NCI-H2029 treated with DMSO at 0.1 percent for 48 hours (cell line): ENCODE results near the gene DIP2C.
"Not testable (repeated sequence)": the region's sequence is repeated elsewhere in the genome, so short reads cannot be mapped to it uniquely, and the experiment has no call there.

ENCODE experiments used
- DNase-seq: peaks from one replicate; lab custom pipeline; 2025; lab: John Stamatoyannopoulos, UW

The DIP2C gene

DNA sequence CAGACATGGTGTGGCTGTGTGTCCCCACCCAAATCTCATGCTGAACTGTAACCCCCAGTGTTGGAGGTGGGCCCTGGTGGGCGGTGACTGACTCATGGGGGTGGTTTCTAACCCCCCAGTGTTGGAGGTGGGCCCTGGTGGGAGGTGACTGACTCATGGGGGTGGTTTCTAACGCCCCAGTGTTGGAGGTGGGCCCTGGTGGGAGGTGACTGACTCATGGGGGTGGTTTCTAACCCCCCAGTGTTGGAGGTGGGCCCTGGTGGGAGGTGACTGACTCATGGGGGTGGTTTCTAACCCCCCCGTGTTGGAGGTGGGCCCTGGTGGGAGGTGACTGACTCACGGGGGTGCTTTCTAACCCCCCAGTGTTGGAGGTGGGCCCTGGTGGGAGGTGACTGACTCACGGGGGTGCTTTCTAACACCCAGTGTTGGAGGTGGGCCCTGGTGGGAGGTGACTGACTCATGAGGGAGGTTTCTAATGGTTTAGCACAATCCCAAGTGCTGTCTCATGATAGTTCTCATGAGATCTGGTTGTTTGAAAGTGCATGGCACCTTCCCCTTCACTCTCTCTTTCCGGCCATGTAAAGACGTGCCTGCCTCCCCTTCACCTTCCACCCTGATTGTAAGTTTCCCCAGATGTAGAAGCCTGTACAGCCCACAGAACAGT is 78.7 kb downstream of the DIP2C start:
- DNase-seq = not testable (repeated sequence)

DNA sequence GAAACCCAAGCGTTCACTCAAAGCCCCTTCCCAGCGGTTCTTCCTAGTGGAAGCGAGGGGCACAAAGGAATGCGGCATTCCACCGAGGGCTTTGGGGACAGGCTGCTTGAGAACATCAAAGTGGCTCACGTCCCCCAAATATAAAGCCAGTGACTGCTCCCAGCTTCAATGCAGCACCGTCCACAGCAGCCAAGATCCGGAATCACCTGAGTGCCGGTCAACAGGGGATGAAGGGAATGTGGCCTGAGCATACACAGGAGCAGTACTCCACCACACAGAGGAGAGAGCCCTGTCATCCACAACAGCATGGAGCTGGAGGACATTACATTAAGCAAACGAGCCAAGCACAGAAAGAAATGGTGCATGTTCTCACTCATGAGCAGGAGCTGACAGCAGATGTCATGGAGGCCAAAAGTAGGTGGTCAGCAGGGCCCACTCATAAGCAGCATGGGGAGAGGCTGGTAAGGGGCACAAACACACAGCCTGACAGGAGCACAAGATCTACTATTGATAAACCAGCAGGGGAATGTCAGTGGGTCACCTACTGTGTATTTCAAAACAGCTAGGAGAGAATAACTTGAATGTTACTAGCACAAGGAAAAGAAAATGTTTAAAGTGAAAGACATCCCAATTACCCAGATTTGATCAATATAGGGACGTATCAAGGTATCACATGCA is 79.5 kb downstream of the DIP2C start:
- DNase-seq = no peak

DNA sequence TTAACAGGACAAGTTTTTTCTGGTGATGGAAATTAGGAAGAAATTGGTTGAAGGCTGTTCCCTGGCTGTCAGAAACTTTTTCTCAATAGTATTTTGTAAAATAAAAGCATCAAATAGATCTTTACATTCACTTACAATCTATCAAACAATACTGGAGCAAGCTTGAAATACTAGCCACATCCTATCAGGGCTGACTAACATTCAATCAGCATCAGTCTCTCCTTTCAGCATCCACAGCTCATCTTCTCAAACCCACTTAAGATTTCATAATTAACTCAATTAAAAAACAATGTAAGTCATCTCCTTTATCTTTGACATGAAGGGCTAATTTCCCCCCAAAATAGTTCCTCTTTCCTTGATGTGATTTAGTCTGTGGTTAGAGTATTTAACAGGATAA is 80.2 kb downstream of the DIP2C start:
- DNase-seq = no peak

DNA sequence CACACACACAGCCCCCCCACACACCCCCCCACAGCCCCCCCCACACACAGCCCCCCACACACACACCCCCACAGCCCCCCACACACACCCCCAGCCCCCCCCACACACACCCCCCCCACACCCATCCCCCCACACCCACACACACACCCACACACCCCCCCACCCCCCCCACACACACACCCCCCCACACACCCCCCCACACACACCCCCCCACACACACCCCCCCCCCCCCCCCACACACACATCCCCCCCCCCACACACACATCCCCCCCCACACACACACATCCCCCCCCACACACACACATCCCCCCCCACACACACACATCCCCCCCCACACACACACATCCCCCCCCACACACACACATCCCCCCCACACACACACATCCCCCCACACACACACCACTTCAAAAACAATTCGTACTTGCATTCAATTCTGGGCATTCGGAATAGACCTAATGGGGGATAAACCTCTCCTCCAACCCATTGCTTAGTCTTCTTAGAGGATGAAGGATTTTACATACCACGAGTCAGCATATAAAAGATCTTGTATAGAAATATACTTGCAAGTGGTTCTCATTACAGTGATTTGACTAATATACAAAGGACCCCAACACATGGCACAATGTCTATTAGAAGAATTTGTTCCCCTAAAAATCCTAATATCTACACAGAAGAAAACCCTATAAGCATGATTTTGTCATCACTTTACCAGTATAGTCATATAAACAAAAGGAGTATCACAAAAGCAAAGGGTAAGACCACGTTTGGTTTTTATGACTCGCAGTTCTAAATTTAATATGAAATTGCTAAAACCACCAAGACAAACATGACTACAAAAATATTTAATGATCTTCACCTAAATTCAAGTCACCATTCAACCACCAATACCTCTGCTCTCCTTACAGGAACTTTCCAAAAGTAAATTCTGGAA is 80.9 kb downstream of the DIP2C start:
- no peak for DNase-seq

DNA sequence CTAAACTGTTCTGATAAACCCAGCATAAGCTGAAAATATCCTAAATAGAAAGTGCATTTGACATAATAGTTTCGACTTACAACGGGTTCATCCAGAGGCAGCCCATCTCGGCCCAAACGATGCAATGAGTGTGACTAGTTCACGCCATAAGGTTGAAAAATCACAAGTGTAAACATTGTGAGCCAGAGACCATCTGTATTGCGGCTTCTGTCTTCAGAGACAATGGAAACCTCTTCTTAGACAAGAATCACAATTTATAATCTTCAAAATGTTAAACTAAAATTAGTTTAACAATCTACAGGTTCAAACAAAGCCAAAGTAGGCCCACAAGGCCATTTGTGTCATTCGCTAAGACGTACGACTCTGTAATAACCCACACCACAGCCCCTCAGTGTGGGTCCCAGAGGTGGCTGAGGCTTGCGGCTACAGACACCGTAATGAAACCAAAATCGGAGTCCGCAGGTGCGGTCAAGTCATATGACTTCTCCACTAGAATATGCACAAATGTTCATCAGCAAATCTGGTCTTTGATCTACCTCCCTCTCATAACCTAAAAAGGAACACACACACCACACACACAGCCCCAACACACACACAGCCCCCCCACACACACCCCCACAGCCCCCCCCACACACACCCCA is 81.8 kb downstream of the DIP2C start:
- no peak for DNase-seq

DNA sequence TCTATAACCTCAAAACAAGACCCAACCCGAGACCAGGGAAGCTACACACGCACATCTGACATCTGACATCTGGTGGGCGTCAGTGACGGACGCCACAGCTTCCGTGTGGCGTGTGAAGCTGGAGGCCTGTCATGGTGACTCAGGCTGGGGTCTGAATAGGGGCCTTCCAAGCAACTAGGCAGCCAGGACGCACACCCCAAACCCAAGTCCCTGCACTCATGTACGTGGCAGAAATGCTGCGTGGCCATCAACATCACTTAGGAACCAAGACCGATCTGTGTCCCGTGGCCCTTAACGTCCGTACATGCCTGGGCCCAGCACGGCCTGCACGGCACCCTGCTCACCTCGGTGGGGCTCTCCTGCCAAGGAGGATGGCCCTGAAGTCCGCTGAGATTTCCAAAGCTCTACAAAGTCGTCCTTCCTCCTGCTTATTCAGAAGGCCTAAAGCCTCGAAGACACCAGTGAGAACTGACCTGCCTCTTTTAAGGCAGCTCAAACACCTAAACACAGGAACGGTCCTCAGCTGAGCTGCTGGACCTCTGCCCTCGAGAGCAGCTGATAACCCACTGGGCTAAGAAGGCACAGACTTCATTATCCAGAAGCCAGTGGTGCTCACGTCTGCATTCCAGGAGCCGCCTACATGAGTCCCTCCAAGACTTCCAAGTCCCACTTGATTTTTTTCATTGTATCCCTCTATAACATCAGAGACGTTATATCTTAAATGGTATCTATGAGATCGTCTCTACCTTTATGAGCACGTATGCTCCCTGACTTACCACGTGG is 82.5 kb downstream of the DIP2C start:
- DNase-seq = no peak

DNA sequence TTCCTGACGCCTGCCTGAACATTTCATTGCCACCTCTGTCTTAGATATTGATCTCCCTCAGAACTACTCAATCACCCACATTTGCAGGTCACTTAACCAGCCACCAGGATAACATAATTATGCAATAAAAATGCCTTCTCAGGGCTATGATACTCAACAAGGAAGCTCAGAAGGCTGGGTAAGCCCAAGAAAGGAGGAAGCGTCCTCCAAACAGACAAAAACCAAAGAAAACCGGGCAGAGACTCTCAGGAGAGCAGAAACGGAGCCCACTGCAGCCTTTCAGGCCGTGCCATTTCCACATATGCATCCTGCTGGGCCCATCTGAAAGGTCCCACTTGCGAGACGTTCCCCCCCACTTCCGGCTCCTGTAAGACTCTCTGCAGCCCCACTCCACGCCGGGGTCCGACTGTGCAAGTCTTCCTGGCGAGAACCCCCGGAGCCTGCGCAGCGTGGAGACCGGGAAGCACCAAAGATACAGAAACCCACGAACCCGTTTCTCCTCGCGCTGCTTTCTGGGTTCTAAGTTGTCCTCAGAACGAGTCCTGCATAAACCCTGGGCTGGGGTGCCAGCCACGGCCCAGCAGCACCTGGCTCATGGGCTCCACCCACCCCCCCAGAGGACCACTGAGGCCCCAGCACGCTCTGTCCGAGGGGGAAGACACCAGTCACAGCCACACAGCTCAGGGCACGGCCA is 83.7 kb downstream of the DIP2C start:
- no peak for DNase-seq

DNA sequence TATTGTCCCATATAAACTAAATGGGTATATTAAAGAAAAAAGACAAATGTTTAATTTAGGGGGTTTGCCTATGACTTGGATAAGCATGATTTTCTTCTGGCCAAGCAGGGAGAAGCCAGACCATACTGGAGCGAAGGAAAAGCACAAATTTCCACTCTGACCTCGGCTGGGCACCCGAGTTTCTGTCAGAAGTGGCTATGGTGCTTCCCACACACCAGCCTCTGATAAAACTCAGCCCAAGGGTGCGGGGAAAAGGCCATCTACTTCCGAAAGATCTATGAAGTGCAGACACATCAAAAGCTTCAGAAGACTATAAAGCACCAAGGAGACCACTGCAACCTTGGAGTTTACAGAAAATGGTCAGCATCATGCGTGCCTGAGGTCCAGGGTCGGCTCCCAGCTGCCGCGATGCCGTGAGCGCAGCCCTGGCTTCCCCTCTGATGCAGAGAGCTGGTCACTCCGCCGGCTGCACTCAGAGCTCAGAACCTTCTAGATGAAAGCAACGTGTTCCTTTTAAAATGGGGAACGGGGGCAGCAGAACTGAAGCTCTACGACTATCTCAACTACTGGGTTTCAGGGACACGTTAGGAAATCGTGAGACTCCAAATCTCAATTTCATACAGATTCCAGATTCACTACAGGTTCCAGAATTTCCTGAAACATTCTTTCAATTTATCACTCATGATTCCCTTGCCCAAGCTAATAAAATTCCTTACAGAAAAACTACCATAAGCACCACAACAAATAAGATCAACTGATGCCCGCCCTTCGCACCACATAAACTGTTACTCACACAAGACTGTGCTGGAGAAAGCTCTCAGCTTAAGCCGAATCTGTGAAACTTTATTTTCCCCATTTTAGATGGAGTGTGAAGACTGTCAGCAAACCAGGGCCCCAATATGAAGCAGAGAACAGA is 84.5 kb downstream of the DIP2C start:
- DNase-seq = no peak

DNA sequence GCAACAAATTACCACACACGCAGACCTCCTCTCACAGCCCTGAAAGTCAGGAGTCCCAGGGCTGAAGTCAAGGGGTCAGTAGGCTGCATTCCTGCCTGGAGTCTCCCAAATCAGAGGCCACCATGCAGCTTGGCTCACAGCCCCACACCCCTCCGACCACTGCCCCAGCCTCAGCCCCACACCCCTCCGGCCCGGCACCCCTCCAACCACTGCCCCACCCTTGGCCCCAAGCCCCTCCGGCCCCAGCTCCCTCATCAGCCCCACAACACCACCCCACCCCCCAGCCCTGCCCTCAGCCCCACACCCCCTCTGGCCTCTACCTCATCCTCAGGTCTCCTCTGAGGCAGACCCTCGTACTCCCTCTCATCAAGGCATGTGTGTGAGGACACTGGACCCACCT is 85.7 kb downstream of the DIP2C start:
- no peak for DNase-seq

DNA sequence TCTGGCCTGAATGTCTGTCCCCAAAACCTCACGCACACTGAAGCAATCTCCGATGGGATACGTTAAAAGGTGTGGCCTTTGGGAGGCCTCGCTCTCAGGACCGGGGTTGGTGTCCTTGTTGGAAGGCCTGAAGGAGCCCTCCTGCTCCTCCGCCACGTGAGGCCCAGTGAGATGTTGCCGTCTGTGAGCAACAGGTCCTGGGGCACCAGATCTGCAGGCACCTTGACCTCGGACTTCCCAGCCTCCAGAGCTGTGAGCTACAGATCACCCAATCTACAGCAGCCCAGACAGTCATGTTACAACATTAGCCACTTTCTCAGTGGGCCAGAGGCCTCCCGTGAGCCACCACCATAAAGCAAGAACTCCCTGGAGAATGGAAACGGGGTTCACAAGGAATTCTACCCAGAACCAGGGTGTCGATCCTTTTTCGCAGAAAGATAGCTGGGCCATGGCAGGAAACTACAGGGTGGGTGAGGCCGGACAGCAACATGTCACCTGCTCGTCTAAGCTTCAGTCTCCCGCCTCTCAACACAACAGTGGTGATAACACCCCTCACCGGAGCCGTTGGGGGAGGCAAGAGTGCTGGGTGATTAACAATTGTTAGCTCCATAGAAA is 87.0 kb downstream of the DIP2C start:
- DNase-seq = no peak

DNA sequence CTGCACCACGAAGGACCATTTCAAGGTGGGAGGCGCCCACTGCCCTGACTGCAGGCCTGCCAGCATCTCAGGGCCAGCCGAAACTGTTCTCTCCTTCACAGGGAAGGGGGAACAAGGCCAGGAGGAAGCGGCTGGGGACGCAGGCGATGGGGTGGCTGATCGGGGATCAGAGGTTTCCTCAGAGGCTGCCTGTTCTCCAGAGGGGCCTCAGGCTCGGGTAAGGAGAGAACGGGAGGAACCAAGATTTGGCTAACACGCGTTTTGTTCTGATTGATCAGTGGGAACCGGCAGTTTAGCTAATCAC is 87.9 kb downstream of the DIP2C start:
- no peak for DNase-seq

DNA sequence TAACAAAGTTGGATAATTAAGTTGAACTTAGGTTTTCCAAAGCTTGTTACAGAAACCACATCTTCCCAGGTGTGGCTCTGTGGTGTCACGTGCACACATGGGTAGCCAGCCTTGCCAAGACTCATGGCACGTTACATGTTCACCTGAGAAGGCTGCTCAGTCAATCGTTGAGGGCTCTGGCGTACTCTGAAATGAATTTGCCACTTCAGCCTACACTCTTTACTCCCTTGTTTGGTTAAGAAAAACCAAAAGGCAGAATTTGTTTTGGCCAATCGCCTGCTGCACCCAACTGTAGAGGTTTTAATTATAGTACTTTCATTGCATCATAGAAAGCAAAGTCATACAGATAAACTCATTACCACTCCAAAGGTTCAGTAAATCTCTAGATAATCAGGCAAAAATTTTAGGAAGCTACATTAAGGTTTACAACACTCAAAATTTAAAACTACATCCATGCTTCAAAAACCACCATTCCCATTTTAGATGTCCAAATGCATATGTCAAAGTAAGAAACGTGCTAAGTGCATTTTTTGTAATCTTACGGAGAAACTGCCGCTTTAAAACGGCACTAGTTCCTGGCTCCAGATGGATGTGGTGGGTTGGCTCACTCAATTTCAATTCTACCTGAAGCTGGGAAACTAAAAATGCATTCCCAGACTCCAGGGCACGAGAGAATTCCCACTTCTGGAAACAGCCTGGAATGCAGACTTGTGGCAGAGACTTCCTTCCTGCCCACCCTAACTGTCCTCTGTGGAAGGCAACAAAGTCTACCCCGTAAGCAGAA is 88.4 kb downstream of the DIP2C start:
- peak; percentile 73 for DNase-seq

DNA sequence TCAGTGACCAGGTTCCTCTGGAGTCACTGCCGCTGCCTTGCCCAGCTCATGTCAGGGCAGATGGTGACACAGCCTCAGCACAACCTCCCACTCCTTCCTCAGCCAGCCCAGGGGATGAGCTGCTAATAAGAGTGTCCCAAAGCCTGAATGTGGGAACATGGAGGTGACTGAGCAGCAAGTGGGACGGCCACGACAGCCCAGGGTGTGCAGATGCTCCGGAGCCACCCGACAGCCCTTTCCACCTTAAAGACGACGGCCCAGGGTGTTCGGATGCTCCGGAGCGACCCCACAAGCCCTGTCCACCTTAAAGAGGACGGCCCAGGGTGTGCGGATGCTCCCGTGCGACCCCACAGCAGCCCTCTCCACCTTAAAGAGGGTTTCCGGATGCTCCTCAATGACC is 89.2 kb downstream of the DIP2C start:
- no peak for DNase-seq

DNA sequence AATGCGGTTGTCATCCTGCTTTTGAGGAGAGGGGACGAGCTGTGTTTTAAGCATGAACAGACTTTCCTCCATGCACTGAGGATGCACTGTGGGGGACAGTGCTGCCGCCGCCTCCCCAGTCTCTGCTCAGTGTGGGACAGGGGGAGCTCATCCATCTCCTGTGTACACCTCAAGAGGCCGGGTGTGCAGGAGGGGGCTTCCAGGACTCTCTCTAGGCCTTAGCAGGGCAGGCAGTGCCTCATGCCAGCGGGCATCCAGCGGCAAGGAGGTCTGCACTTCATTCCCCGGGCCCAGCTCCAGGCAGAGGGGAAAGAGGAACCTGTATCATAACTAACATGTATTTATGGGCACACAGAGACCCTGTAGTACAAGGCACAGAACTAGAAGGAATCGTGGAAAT is 89.7 kb downstream of the DIP2C start:
- no peak for DNase-seq

DNA sequence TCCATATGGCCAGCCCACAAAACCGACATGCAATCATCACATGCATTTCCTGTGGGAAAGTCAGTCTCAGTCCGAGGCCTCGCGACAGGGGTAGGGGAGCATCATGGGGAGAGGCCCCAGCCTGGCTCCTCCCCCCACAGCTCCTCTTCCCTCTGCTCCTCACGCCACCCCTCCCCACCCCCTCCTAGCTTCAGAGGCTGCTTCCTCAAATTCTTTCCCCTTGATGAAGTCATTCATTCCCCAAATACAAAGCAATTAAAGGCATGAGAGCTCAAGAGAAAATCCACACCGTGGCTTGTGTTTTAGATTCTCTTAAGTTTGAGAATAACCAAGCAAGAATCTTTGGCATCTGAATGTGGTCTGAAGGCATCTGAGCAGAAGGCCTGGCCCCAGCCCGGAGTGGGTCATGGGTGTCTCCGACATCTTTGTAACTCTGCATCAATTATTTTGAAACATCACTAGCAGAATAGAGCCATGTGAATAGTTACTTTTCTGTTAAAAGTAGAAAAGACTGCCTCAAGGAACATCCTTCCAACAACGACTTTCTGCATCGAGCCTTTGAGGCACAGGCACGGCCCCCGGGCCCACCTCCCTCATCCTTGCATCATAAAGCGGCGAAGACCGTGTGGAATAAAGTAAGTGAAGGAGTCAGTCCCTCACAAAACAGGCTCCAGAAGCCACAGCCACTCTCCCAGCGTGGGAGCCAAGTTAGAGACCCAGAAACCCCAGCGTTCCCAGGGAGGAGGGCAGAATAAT is 90.9 kb downstream of the DIP2C start:
- no peak for DNase-seq

DNA sequence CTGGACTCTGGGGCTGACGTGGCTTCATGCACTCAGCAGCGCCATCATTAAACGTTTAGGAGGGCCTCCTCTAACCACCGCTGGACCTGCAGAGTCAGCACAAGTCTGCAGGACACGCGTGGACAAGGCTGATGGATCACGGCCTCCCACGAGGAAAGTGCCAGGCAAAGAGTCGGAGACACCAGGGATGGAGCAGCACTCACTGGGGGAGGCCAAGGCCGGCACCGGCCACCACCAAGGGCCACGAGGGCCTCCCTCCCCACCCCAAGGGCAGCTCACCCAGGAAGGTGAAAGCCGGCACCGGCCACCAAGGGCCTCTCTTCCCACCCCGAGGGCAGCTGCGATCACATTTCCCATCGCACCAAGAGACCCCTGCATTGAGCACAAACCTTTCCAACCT is 91.5 kb downstream of the DIP2C start:
- no peak for DNase-seq

DNA sequence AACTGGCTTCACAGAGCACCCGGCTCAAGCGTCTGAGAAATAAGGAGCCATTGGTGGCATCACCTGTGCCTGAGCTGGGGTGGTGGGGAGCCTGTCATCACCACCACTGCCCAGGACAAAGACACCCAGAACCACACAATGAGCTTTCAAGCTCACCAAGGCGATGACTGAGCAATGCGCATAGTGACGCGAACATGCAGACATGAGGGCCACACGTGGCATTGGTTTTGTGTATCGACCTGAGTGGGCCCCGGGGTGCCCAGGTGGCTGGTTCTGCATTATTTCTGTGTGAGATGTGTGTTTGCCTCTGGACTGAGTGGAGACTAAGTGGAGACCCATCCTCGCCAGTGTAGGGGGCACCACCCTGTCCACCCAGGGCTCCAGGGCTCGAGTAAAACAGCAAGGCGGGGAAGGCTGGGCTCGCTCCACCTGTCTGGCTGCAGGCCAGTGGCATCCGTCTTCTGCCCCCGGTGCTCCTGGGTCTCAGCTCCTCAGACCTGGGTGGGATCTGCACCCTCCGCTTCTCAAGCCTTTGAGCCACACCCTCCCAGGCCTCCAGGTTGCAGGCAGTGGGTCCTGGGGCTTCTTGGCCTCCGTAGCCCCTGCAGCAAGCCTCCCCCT is 92.6 kb downstream of the DIP2C start:
- no peak for DNase-seq

DNA sequence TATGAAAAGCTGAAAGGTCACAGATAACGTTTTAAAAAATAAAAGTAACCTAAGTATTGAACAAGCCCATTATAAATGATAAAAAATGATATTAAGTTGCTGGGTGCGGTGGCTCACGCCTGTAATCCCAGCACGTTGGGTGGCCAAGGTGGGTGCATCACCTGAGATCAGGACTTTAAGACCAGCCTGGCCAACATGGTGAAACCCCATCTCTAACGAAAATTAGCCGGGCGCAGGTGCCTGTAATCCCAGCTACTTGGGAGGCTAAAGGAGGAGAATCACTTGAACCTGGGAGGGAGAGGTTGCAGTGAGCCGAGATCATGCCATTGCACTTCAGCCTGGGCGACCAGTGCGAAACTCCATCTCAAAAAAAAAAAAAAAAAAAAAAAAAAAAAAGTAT is 93.3 kb downstream of the DIP2C start:
- not testable (repeated sequence) for DNase-seq
